ENCODE measurements around the gene C19orf73.

GRCh38 chr19:49080392-49080791 lies 38.6 kb downstream of the C19orf73 start:
- TF ChIP-seq CTCF (IDR thresholded peaks at IDR 0.05) (no peak), POLR2AphosphoS5 (IDR thresholded peaks at IDR 0.05) (no peak), EP300 (IDR thresholded peaks at IDR 0.05) (no peak), POLR2A (IDR thresholded peaks at IDR 0.05; ENCODE audit: low read depth) (no peak)

Data from esophagus muscularis mucosa (tissue), 4 donors.